CD4-positive, CD25-positive, alpha-beta regulatory T cell (primary cell): Measurements from ENCODE around the gene DZIP1. TPM values are rescaled to one million over a fixed set of nuclear protein-coding genes. Genes with fewer than 3 reads are reported as not detected.

Source experiments
- ATAC-seq, 2 donors: fragments of 150-1000 bp; cut with Tn5 transposase; one replicate each; pipeline ENCODE4 v1.10.0; 2021; ENCODE audit warnings: low read depth in 2 of 2, moderate number of reproducible peaks in 2 of 2, moderate library complexity in 1 of 2
- DNase-seq, 3 donors: peaks; one replicate each; pipeline versions ENCODE4 v3.0.0 to v3.0.0-alpha.2; 2012 to 2022; ENCODE audit warnings: mixed read lengths in 1 of 3
- H3K27ac ChIP-seq: one replicate; pipeline ENCODE4 v1.7.0; 2013; ENCODE audit warnings: mild to moderate bottlenecking, low read length; ENCODE audit not compliant: insufficient read depth, poor library complexity, severe bottlenecking
- H3K27me3 ChIP-seq: one replicate; pipeline ENCODE4 v1.7.0; 2013; ENCODE audit warnings: low read length; ENCODE audit not compliant: control insufficient read depth, insufficient read depth
- H3K36me3 ChIP-seq: one replicate; pipeline ENCODE4 v1.7.0; 2013; ENCODE audit warnings: mild to moderate bottlenecking, low read length, moderate library complexity; ENCODE audit not compliant: control insufficient read depth, insufficient read depth
- H3K4me1 ChIP-seq: 2 replicates; pipeline ENCODE4 v1.7.0; 2013; ENCODE audit warnings: mild to moderate bottlenecking, low read length; ENCODE audit not compliant: insufficient read depth, control insufficient read depth, poor library complexity, severe bottlenecking
- H3K4me3 ChIP-seq: one replicate; pipeline ENCODE4 v1.7.0; 2013; ENCODE audit warnings: low read depth, mild to moderate bottlenecking, low read length, moderate library complexity
- H3K9me3 ChIP-seq, 2 experiments: 1 replicate in 1 of 2; 2 replicates in 1 of 2; pipeline ENCODE4 v1.7.0; 2013; ENCODE audit warnings: low read length in 2 of 2, mild to moderate bottlenecking in 1 of 2, moderate library complexity in 1 of 2; ENCODE audit not compliant: control insufficient read depth in 2 of 2
- H3K27ac Mint-ChIP-seq, 3 donors: one replicate each; pipeline ENCODE4 v1.8.0; 2020 to 2022; ENCODE audit warnings: mild to moderate bottlenecking in 3 of 3, mixed read lengths in 3 of 3, moderate library complexity in 2 of 3
- H3K27me3 Mint-ChIP-seq: one replicate; pipeline ENCODE4 v1.8.0; 2022; ENCODE audit warnings: mild to moderate bottlenecking, mixed read lengths
- H3K36me3 Mint-ChIP-seq: one replicate; pipeline ENCODE4 v1.8.0; 2020; ENCODE audit warnings: mixed read lengths
- H3K4me1 Mint-ChIP-seq, 4 donors: one replicate each; pipeline ENCODE4 v1.8.0; 2020 to 2022; ENCODE audit warnings: mixed read lengths in 4 of 4, mild to moderate bottlenecking in 1 of 4
- H3K4me3 Mint-ChIP-seq, 4 donors: one replicate each; pipeline ENCODE4 v1.8.0; 2020 to 2022; ENCODE audit warnings: mild to moderate bottlenecking in 4 of 4, mixed read lengths in 4 of 4, moderate library complexity in 3 of 4
- H3K9me3 Mint-ChIP-seq, 7 donors: one replicate each; pipeline ENCODE4 v1.8.0; 2020 to 2022; ENCODE audit warnings: mixed read lengths in 7 of 7, mild to moderate bottlenecking in 3 of 7, moderate library complexity in 2 of 7
- polyA plus RNA-seq, 4 donors: library from polyadenylated mRNA; unstranded; fragments of 300-500 nt; fragmentation: Illumina TruSeq; gene quantifications; one replicate each; pipeline ENCODE4 v1.2.3, GENCODE V29; 2021
- total RNA-seq: library from RNA; stranded (reverse); gene quantifications from one replicate; pipeline ENCODE4 v1.2.3, GENCODE V29; 2022

Gene DZIP1
- total and polyA plus RNA-seq, 5 donors from 2014 or later: not detected

DNA sequence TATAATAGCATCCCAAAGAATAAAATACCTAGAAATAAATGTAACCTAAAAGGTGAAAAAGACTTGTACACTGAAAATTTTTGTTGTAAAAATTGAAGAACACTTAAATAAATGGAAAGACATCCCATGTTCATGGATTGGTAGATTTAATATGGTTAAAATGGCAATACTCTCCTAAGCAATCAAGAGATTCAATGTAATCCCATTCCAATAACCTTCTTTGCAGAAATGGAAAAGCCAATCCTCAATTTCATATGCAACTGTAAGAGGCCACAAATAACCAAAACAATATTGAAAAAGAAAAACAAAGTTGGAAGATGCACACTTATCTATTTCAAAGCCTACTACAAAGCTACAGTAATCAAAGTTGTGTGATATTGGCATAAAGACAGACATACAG, 17.7 kb downstream of the DZIP1 start:
- Mint-ChIP-seq H3K4me3 (no peak overlapping the region), H3K36me3 (no peaks in the 10 kb centered on the region), H3K27ac (no peak overlapping the region), H3K4me1 (no peaks in the 10 kb centered on the region), H3K9me3 (no peaks in the 10 kb centered on the region), H3K27me3 (peaks cover 14% of the 10 kb centered on the region)
- no peak overlapping the region for H3K27ac ChIP-seq
- DNase-seq (no peak), ATAC-seq (no peak)
- H3K4me3 ChIP-seq: no peak overlapping the region
- no peaks in the 10 kb centered on the region for H3K9me3 ChIP-seq
- H3K36me3 ChIP-seq: no peaks in the 10 kb centered on the region
- H3K4me1 ChIP-seq: no peaks in the 10 kb centered on the region
- peaks cover 13% of the 10 kb centered on the region for H3K27me3 ChIP-seq

- Mint-ChIP-seq H3K27me3 (peaks cover 10% of the 10 kb centered on the region), H3K9me3 (peaks cover 0 to 1% (median 0%) of the 10 kb centered on the region in 7 donors), H3K36me3 (no peaks in the 10 kb centered on the region), H3K27ac (no peak overlapping the region), H3K4me1 (no peaks in the 10 kb centered on the region), H3K4me3 (no peak overlapping the region)
- Histone ChIP-seq H3K4me1 (no peaks in the 10 kb centered on the region), H3K9me3 (no peaks in the 10 kb centered on the region), H3K27me3 (peaks cover 10% of the 10 kb centered on the region), H3K4me3 (no peak overlapping the region), H3K36me3 (no peaks in the 10 kb centered on the region), H3K27ac (no peak overlapping the region)
- ATAC-seq: peak in 1 of 2 donors; percentile 24
- peak in 2 of 3 donors; percentile 32 to 56 for DNase-seq
These were observed 20.5 kb downstream of the DZIP1 start for GRCh38 chr13:95624020-95624419.

GRCh38 chr13:95623141-95623540, 21.4 kb downstream of the DZIP1 start:
- Histone ChIP-seq H3K4me3 (no peak overlapping the region), H3K27me3 (peaks cover 10% of the 10 kb centered on the region), H3K27ac (no peak overlapping the region), H3K4me1 (no peaks in the 10 kb centered on the region), H3K9me3 (no peaks in the 10 kb centered on the region), H3K36me3 (no peaks in the 10 kb centered on the region)
- no peak overlapping the region for H3K4me3 Mint-ChIP-seq
- no peaks in the 10 kb centered on the region for H3K4me1 Mint-ChIP-seq
- H3K27ac Mint-ChIP-seq: no peak overlapping the region
- H3K9me3 Mint-ChIP-seq: peaks cover 0 to 1% (median 0%) of the 10 kb centered on the region in 7 donors
- ATAC-seq: no peak
- H3K27me3 Mint-ChIP-seq: peaks cover 15% of the 10 kb centered on the region
- DNase-seq: no peak
- H3K36me3 Mint-ChIP-seq: no peaks in the 10 kb centered on the region

- Mint-ChIP-seq H3K9me3 (peaks cover 0 to 1% (median 0%) of the 10 kb centered on the region in 7 donors), H3K4me1 (no peaks in the 10 kb centered on the region), H3K4me3 (no peak overlapping the region), H3K27ac (no peak overlapping the region), H3K36me3 (no peaks in the 10 kb centered on the region), H3K27me3 (peaks cover 15% of the 10 kb centered on the region)
- DNase-seq: no peak
- H3K4me1 ChIP-seq: no peaks in the 10 kb centered on the region
- H3K27ac ChIP-seq: no peak overlapping the region
- no peaks in the 10 kb centered on the region for H3K36me3 ChIP-seq
- no peaks in the 10 kb centered on the region for H3K9me3 ChIP-seq
- no peak overlapping the region for H3K4me3 ChIP-seq
- no peak for ATAC-seq
- peaks cover 5% of the 10 kb centered on the region for H3K27me3 ChIP-seq
These were observed 23.5 kb downstream of the DZIP1 start for GRCh38 chr13:95620825-95621498.

- DNase-seq (no peak), ATAC-seq (no peak)
- no peaks in the 10 kb centered on the region for H3K36me3 Mint-ChIP-seq
- H3K27me3 ChIP-seq: peaks cover 5% of the 10 kb centered on the region
- no peaks in the 10 kb centered on the region for H3K4me1 ChIP-seq
- H3K4me3 Mint-ChIP-seq: no peak overlapping the region
- no peaks in the 10 kb centered on the region for H3K4me1 Mint-ChIP-seq
- H3K36me3 ChIP-seq: no peaks in the 10 kb centered on the region
- peaks cover 12% of the 10 kb centered on the region for H3K27me3 Mint-ChIP-seq
- H3K4me3 ChIP-seq: no peak overlapping the region
- H3K27ac ChIP-seq: no peak overlapping the region
- no peak overlapping the region for H3K27ac Mint-ChIP-seq
- H3K9me3 Mint-ChIP-seq: peaks cover 0 to 1% (median 0%) of the 10 kb centered on the region in 7 donors
- H3K9me3 ChIP-seq: no peaks in the 10 kb centered on the region
These were observed 24.3 kb downstream of the DZIP1 start for GRCh38 chr13:95620030-95620824.

DNA sequence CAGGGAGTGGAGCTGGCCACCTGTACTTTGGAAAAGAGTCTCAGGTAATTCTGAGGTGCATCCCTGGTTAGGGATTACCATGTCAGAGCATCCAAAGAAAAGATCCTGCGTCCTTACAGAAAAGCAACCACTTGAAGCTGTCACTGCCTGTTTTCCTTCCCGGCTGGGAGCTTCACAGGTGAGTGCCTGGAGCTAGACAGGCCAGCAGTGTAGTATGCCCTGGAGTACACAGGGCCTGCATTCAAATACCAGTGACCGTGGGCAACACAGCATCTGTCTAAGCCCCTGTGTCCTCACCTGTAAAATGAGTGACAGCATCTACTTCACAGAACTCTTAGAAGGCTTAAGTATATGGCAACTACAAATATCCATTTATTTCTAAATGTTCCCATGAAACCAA, 29.0 kb downstream of the DZIP1 start:
- H3K27me3 Mint-ChIP-seq: peaks cover 14% of the 10 kb centered on the region
- H3K36me3 Mint-ChIP-seq: no peaks in the 10 kb centered on the region
- no peak overlapping the region for H3K27ac Mint-ChIP-seq
- no peaks in the 10 kb centered on the region for H3K4me1 ChIP-seq
- no peaks in the 10 kb centered on the region for H3K36me3 ChIP-seq
- no peaks in the 10 kb centered on the region for H3K9me3 ChIP-seq
- peaks cover 0 to 1% (median 0%) of the 10 kb centered on the region in 7 donors for H3K9me3 Mint-ChIP-seq
- H3K4me1 Mint-ChIP-seq: no peaks in the 10 kb centered on the region
- H3K4me3 ChIP-seq: no peak overlapping the region
- no peak for DNase-seq
- no peak for ATAC-seq
- no peak overlapping the region for H3K4me3 Mint-ChIP-seq
- no peaks in the 10 kb centered on the region for H3K27me3 ChIP-seq
- H3K27ac ChIP-seq: no peak overlapping the region

DNA sequence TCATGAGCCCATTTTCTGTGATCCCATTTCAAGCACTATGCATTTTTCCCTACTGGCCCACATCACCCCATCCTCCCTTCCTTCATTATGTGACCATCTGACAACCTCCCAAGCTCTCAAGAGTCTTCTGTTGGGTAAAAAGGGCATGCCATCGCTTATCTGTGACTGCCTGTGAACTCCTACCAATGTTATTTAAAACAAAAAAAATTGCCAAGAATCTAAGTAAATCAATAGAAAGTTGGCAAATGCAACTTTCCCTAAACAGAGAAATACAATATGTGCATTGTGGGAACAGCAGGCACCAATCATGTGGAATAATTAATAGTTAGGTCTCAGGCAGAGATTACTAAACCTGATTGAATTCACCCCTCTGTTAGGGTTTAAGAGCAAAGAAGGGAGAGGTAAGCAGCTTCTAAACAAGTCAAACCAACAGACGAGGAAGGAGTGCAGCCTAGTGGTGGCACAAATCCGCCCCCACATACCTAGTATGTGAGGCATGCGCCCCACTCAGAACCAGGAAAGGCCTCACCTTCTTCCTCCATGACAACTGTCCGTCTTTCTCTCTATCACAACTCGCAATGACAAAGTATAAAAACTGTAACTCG, 29.8 kb downstream of the DZIP1 start:
- no peaks in the 10 kb centered on the region for H3K4me1 Mint-ChIP-seq
- no peaks in the 10 kb centered on the region for H3K9me3 ChIP-seq
- no peak overlapping the region for H3K27ac ChIP-seq
- H3K4me1 ChIP-seq: no peaks in the 10 kb centered on the region
- no peaks in the 10 kb centered on the region for H3K36me3 ChIP-seq
- ATAC-seq: no peak
- H3K27me3 Mint-ChIP-seq: peaks cover 14% of the 10 kb centered on the region
- no peak for DNase-seq
- H3K36me3 Mint-ChIP-seq: no peaks in the 10 kb centered on the region
- H3K9me3 Mint-ChIP-seq: no peaks in the 10 kb centered on the region
- H3K4me3 ChIP-seq: no peak overlapping the region
- H3K4me3 Mint-ChIP-seq: no peak overlapping the region
- no peaks in the 10 kb centered on the region for H3K27me3 ChIP-seq
- H3K27ac Mint-ChIP-seq: no peak overlapping the region
